ENCODE results near the gene FAM171A1.

FAM171A1 gene

DNA sequence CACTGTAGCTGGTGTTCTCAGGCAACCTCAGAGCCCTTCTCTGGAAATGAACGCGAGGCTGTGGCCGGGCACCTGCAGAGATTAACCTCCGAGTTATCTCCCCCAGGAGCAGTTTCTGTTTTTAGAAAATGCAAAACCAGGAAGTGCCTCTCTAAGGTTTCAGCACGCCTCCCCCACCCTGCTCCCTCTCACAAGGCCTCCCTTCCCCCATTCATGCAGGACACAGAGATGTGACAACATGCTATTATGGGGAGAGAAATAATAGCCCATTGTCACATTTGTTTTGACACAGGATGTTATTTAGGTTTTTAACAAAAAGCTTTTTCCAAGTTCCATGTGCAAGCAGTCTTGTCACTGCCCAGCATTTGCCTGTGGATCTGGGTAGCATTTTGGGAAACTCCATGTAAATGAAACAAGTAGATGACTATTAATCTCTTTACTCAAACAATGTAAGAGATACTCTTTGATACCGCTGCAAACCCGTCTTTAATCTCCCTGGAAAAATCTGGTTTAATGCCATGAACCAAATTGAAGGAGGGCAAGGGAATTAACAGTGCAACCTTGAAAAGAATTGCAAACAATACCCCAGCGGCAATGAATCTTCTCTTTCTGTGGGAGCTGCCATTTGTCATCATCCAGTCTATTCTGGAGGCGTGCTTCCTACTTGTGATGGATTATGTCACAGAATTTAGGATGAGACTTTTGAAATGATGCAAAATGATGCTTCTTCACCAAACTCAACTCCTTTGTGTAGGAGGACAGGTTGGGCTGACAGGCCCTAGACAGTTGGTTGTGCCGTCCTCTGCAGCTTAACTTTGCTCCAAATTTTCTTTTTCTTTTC lies 116.1 kb downstream of the FAM171A1 start:
- Histone ChIP-seq H3K36me3 (peaks cover 0 to 31% (median 5%) of the 10 kb centered on the region in 11 experiments; a peak in 6 of 22 replicates), H3K4me2 (peak overlapping the region; percentile 82 to 97 (median 88)), H3K4me3 (peak overlapping the region; percentile 18 to 56 (median 47); a peak in 18 of 20 replicates), H3K9ac (peak overlapping the region in 10 of 11 experiments; percentile 10 to 64 (median 54); a peak in 16 of 22 replicates), H4K20me1 (no peaks in the 10 kb centered on the region), H3K27ac (peak overlapping the region in 8 of 11 experiments; percentile 7 to 55 (median 37); a peak in 11 of 22 replicates), H3K4me1 (peaks cover 11 to 57% (median 48%) of the 10 kb centered on the region in 10 experiments), H3K9me3 (replicated peaks in 1 of 11) (no peaks in the 10 kb centered on the region), H3K27me3 (no peaks in the 10 kb centered on the region)
- no peak for TF ChIP-seq Cebpa-rat (IDR thresholded peaks at IDR 0.05)

DNA sequence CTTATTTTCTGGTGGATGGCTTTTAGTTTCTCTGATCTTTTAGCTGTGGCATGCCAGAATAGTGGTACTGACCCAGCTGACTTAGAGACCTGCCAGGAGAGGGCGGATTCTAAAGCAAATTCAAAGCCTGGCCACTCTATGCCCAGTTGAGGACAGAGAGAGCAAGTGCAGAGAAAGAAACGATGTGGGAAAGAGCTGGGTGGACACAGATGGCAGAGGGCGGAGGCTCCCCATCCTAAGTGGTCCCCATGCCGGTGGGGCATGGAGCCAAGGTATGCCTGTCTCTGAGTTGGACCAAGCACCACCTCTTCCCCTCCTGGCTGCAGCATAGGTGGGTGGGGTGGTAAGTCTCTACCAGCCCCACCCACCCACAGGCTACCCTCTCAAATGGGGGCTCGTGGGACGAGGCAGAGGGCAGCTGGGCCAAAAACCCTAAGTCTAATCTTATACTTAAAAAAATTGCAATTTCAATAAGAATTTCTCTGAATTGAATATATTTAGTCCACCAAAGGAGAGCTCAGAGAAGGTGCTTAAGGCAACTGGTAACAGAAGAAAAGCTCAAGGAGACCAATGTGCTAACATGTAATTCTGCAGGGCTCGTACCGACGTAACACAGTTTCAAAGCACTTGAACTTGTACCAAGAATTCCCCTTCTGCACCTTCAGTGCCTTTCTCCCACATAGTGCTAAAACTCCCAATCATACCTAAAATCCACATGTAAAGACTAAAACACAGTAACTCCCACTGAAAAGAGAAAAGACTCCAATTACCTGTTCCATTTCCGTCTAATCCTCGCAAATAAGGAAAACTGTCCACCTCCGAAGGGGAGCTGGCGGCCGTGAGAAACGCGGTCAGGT lies 116.9 kb downstream of the FAM171A1 start:
- Histone ChIP-seq H3K9ac (peak overlapping the region in 10 of 11 experiments; percentile 10 to 64 (median 54); a peak in 16 of 22 replicates), H4K20me1 (no peaks in the 10 kb centered on the region), H3K27ac (peak overlapping the region in 8 of 11 experiments; percentile 7 to 55 (median 37); a peak in 11 of 22 replicates), H3K27me3 (no peaks in the 10 kb centered on the region), H3K4me3 (peak overlapping the region; percentile 18 to 56 (median 47); a peak in 19 of 20 replicates), H3K4me2 (peak overlapping the region; percentile 82 to 97 (median 88)), H3K9me3 (replicated peaks in 1 of 11) (no peaks in the 10 kb centered on the region), H3K36me3 (peaks cover 0 to 27% (median 5%) of the 10 kb centered on the region in 11 experiments; a peak in 8 of 22 replicates), H3K4me1 (peaks cover 11 to 57% (median 48%) of the 10 kb centered on the region in 10 experiments)
- TF ChIP-seq Cebpa-rat (IDR thresholded peaks at IDR 0.05), result no peak

DNA sequence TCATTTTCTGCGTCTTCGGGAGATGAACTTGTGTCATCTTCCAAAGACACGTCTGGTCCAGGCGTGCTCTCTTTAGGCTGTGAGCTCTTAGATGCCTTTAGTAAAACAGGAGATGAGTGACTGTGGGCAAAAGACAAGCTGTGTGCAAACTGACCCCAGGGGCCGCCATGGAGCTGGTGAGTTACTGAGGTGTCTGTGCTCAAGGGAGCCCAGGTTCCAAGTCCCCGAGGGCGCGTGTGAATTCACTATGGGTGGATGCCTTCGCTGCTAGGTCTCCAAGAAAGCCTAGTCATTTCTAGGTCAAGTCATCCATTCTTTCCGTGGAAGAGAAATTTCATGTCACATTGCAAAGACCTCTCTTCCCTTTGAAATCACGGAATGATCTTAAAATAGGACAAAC lies 118.7 kb downstream of the FAM171A1 start:
- H3K27ac ChIP-seq, result no peak overlapping the region
- no peak overlapping the region for H3K4me3 ChIP-seq
- H3K9ac ChIP-seq, result no peak overlapping the region
- no peak for TF ChIP-seq Cebpa-rat (IDR thresholded peaks at IDR 0.05)
- H4K20me1 ChIP-seq, result no peaks in the 10 kb centered on the region
- no peaks in the 10 kb centered on the region for H3K9me3 ChIP-seq (replicated peaks in 1 of 11)
- H3K36me3 ChIP-seq, result peaks cover 0 to 45% (median 18%) of the 10 kb centered on the region in 11 experiments; a peak in 16 of 22 replicates
- no peaks in the 10 kb centered on the region for H3K27me3 ChIP-seq
- H3K4me1 ChIP-seq, result peaks cover 11 to 57% (median 48%) of the 10 kb centered on the region in 10 experiments
- H3K4me2 ChIP-seq, result peak overlapping the region in 7 of 11 experiments; percentile 24 to 97 (median 49); a peak in 13 of 22 replicates

DNA sequence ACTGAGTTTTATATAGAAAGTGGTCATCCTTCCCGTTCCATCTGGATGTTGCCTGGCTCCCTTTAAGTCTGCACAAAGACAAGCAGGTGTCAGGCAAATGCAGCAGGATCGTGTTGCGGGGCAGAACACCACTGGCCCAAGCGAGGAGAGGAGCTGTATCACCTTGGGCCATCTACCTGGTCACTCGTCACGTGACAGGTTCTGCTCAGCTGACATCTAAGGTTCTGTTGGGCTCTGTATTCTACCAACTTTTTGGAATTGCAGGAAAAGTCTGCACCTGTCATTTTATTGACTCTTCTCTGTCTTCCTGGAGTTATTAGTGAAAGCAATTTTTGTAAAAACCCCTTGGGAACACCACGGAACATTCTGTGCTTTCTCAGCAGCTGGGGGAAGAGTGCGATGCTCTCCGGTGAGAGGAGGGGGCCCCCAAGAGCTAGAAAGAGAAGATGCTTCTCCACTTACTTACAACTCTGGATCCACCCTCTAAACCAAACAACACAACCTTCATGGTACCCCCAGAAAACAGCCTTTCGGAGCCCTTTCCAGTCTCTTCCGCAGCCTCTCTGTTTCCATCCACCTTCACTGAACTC lies 119.2 kb downstream of the FAM171A1 start:
- H4K20me1 ChIP-seq, result no peaks in the 10 kb centered on the region
- H3K4me2 ChIP-seq, result peak overlapping the region in 7 of 11 experiments; percentile 24 to 97 (median 49); a peak in 13 of 22 replicates
- H3K9me3 ChIP-seq (replicated peaks in 1 of 11), result no peaks in the 10 kb centered on the region
- no peak overlapping the region for H3K4me3 ChIP-seq
- no peaks in the 10 kb centered on the region for H3K27me3 ChIP-seq
- no peak overlapping the region for H3K27ac ChIP-seq
- H3K9ac ChIP-seq, result no peak overlapping the region
- H3K4me1 ChIP-seq, result peaks cover 11 to 55% (median 48%) of the 10 kb centered on the region in 10 experiments
- peaks cover 0 to 50% (median 24%) of the 10 kb centered on the region in 11 experiments; a peak in 16 of 22 replicates for H3K36me3 ChIP-seq
- no peak for TF ChIP-seq Cebpa-rat (IDR thresholded peaks at IDR 0.05)

DNA sequence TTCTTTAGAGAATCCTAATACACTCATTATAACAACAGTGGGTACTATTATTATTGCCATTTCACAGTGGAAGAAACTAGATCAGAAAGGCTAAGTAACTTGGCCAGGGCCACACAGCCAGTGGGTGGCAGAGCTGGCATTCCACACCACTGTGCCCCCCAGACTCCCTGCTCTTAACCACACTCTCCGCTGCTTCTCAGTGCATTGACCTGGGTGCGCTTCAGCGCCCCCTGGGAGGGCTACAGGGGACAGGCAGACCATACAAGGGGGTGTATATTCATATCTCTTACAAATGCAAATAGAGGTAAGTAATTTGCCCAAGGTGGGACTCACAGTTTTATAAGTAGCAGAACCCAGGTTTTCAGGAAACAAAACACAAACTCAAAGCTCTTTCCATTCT lies 125.6 kb downstream of the FAM171A1 start:
- Histone ChIP-seq H3K27ac (no peak overlapping the region), H3K9me3 (replicated peaks in 1 of 11) (no peaks in the 10 kb centered on the region), H3K4me2 (no peak overlapping the region), H3K9ac (no peak overlapping the region), H4K20me1 (no peaks in the 10 kb centered on the region), H3K27me3 (no peaks in the 10 kb centered on the region), H3K4me1 (0 out of 20 replicates have a peak, but pooled peaks cover 0 to 8% (median 0%) of the 10 kb centered on the region in 10 experiments), H3K4me3 (no peak overlapping the region), H3K36me3 (peaks cover 0 to 75% (median 32%) of the 10 kb centered on the region in 11 experiments; a peak in 17 of 22 replicates)
- no peak for TF ChIP-seq Cebpa-rat (IDR thresholded peaks at IDR 0.05)

DNA sequence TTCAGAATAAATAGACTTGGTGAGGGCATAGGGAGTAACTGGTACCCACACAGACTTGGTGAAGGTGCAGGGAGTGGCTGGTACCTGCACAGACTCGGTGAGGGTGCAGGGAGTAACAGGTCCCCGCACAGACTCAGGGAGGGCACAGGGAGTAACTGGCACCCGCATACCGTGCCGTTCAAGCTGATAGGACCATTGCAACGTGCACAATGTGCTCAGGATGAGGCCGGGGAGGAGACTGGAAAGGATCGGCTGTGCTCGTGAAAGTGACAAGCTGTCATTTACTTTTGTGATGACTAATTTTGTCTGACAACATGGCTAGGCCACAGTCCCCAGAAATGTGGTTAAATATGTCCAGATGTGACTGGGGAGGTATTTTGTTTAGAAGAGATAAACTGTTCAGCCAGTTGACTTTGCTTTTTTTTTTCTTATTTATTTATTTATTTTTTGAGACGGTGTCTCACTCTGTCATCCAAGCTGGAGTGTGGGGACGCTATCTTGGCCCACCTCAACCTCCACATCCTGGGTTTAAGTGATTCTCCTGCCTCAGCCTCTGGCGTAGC lies 126.4 kb downstream of the FAM171A1 start:
- no peak overlapping the region for H3K9ac ChIP-seq
- peaks cover 0 to 75% (median 28%) of the 10 kb centered on the region in 11 experiments; a peak in 17 of 22 replicates for H3K36me3 ChIP-seq
- H4K20me1 ChIP-seq, result no peaks in the 10 kb centered on the region
- no peak overlapping the region for H3K4me2 ChIP-seq
- H3K4me1 ChIP-seq, result 0 out of 20 replicates have a peak, but pooled peaks cover 0 to 8% (median 0%) of the 10 kb centered on the region in 10 experiments
- no peaks in the 10 kb centered on the region for H3K9me3 ChIP-seq (replicated peaks in 1 of 11)
- TF ChIP-seq Cebpa-rat (IDR thresholded peaks at IDR 0.05), result no peak
- H3K27me3 ChIP-seq, result no peaks in the 10 kb centered on the region
- H3K4me3 ChIP-seq, result no peak overlapping the region
- H3K27ac ChIP-seq, result no peak overlapping the region

DNA sequence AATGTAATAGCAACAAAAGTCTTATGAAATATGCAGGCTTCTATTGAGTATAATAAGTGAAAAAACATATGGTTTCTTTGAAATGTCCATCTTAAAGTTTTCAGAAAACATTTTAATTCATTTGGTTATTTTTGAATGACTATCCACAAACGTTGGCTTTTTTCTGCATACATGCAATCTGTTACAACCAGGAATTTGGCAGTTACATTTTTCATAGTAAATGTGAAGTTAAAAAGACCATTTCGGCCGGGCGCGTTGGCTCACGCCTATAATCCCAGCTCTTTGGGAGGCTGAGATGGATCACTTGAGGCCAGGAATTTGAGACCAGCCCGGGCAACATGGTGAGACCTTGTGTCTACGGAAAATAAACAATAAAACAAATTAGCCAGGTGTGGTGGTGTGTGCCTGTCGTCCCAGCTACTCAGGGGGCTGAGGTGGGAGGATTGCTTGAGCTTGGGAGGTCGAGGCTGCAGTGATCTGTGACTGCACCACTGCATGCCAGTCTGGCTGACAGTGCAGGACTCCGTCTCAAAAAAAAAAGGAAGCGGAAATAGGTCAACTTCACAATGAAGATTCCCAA lies 128.7 kb downstream of the FAM171A1 start:
- Histone ChIP-seq H3K27me3 (no peaks in the 10 kb centered on the region), H3K4me3 (no peak overlapping the region), H3K4me2 (no peak overlapping the region), H3K27ac (no peak overlapping the region), H3K9me3 (replicated peaks in 1 of 11) (no peaks in the 10 kb centered on the region), H3K36me3 (peaks cover 0 to 57% (median 14%) of the 10 kb centered on the region in 11 experiments; a peak in 14 of 22 replicates), H3K4me1 (0 out of 20 replicates have a peak, but pooled peaks cover 0 to 8% (median 0%) of the 10 kb centered on the region in 10 experiments), H4K20me1 (no peaks in the 10 kb centered on the region), H3K9ac (no peak overlapping the region)
- TF ChIP-seq Cebpa-rat (IDR thresholded peaks at IDR 0.05), result no peak

DNA sequence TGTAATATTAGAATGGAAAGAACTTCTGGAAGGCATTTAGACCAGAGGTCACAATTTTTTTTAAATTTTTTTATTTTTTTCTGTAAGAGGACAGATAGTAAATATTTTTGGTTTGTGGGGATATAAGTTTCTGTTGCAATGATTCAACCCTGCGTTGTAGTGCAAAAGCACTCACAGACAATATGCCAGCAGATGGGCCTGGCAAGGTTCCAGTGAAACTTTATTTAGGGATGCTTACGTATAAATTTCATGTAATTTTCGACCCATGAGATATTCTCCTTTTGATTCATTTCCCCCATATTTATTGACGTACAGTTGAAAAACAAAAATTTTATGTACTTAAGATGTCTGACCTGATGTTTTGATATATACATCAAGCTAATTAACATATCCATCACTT lies 129.8 kb downstream of the FAM171A1 start:
- Histone ChIP-seq H3K4me1 (0 out of 20 replicates have a peak, but pooled peaks cover 0 to 8% (median 0%) of the 10 kb centered on the region in 10 experiments), H3K27me3 (no peaks in the 10 kb centered on the region), H3K36me3 (peaks cover 0 to 46% (median 14%) of the 10 kb centered on the region in 11 experiments; a peak in 10 of 22 replicates), H3K27ac (no peak overlapping the region), H3K9ac (no peak overlapping the region), H3K4me3 (no peak overlapping the region), H4K20me1 (no peaks in the 10 kb centered on the region), H3K4me2 (no peak overlapping the region), H3K9me3 (replicated peaks in 1 of 11) (no peaks in the 10 kb centered on the region)
- no peak for TF ChIP-seq Cebpa-rat (IDR thresholded peaks at IDR 0.05)

Data from BLaER1 treated with 17β-estradiol and CSF1 and Interleukin-3, amounts not matched to agents 10 nM and 100 nM (cell line).